ENCODE data around the gene INPP5J. TPM values are rescaled to one million over a fixed set of nuclear protein-coding genes. Genes with fewer than 3 reads are reported as not detected.

The INPP5J gene
- polyA plus RNA-seq, 1 donor from 2014 or later: 3.7 TPM

DNA sequence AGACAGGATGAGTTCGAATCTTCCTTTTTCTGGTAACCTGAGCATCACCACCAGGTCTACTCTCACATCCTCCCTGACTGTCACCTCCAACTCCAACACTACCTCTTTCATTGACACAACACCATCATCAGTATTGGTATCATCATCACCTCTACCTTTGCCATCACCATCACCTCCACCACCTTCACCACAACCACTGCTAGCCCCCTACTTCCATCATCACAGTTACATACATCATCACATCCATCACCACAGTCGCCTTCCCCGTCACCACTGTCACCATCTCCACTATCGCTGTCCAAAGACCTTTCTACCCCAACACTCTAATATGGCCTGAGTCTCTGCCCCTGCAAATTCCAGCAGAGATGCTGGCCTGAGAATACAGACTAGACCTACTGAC, 1.4 kb upstream of the INPP5J start:
- TF ChIP-seq EP300 (conservative IDR thresholded peaks at IDR 0.05; ENCODE audit: poor library complexity, severe bottlenecking): no peak

DNA sequence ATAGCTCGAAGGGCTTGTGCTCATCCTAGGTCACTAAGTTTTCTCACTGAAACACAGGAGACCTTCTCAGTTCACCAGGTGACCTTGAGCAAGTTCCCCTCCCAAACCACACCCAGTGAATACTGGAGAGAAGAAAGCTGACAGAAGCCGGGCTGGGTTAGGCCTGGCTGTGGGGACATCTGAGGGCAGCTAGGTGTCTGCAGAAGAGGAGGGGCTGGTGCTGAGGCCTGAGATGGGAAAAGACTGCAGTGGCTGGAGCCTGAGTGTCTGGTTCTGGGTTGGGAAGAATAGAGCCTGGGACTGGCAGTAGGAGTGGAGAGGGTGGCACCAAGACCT, 602 bp upstream of the INPP5J start:
- Histone ChIP-seq H3F3A (ENCODE audit: insufficient read depth, low read length, poor library complexity, severe bottlenecking) (no peaks in the 10 kb centered on the region), H3K27ac (ENCODE audit: low read length) (no peak overlapping the region), H3K4me3 (ENCODE audit: low read length) (no peak overlapping the region), H3K27me3 (ENCODE audit: insufficient read depth, low read depth, low read length) (no peaks in the 10 kb centered on the region), H3K9me2 (ENCODE audit: insufficient read depth, low read length) (no peaks in the 10 kb centered on the region), H3K4me2 (ENCODE audit: low read length) (no peak overlapping the region), H3K79me2 (replicated peaks; ENCODE audit: insufficient read depth, low read length) (no peaks in the 10 kb centered on the region), H3K9ac (ENCODE audit: low read length) (peak overlapping the region; percentile 84), H4K20me1 (ENCODE audit: insufficient read depth) (no peaks in the 10 kb centered on the region), H2AFZ (ENCODE audit: low read depth, low read length) (no peak overlapping the region), H3K36me3 (ENCODE audit: insufficient read depth, low read length) (no peaks in the 10 kb centered on the region), H3K9me3 (ENCODE audit: low read length) (no peaks in the 10 kb centered on the region)
- no peak for TF ChIP-seq MXI1 (conservative IDR thresholded peaks at IDR 0.05; ENCODE audit: poor library complexity, severe bottlenecking)
- TF ChIP-seq, protein P1, sequence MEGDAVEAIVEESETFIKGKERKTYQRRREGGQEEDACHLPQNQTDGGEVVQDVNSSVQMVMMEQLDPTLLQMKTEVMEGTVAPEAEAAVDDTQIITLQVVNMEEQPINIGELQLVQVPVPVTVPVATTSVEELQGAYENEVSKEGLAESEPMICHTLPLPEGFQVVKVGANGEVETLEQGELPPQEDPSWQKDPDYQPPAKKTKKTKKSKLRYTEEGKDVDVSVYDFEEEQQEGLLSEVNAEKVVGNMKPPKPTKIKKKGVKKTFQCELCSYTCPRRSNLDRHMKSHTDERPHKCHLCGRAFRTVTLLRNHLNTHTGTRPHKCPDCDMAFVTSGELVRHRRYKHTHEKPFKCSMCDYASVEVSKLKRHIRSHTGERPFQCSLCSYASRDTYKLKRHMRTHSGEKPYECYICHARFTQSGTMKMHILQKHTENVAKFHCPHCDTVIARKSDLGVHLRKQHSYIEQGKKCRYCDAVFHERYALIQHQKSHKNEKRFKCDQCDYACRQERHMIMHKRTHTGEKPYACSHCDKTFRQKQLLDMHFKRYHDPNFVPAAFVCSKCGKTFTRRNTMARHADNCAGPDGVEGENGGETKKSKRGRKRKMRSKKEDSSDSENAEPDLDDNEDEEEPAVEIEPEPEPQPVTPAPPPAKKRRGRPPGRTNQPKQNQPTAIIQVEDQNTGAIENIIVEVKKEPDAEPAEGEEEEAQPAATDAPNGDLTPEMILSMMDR (IDR thresholded peaks at IDR 0.05; ENCODE audit: poor library complexity, severe bottlenecking): no peak
- no peak for TF ChIP-seq TAF1 (IDR thresholded peaks at IDR 0.05; ENCODE audit: low read depth)
- TF ChIP-seq EP300 (conservative IDR thresholded peaks at IDR 0.05; ENCODE audit: poor library complexity, severe bottlenecking): no peak
- TF ChIP-seq RAD21 (conservative IDR thresholded peaks at IDR 0.05): no peak
- no peak for TF ChIP-seq POLR2AphosphoS5 (IDR thresholded peaks at IDR 0.05)
- TF ChIP-seq EZH2 (IDR thresholded peaks at IDR 0.05; ENCODE audit: borderline replicate concordance, insufficient read depth, low read length, poor library complexity, severe bottlenecking): no peak
- TF ChIP-seq, protein P2, sequence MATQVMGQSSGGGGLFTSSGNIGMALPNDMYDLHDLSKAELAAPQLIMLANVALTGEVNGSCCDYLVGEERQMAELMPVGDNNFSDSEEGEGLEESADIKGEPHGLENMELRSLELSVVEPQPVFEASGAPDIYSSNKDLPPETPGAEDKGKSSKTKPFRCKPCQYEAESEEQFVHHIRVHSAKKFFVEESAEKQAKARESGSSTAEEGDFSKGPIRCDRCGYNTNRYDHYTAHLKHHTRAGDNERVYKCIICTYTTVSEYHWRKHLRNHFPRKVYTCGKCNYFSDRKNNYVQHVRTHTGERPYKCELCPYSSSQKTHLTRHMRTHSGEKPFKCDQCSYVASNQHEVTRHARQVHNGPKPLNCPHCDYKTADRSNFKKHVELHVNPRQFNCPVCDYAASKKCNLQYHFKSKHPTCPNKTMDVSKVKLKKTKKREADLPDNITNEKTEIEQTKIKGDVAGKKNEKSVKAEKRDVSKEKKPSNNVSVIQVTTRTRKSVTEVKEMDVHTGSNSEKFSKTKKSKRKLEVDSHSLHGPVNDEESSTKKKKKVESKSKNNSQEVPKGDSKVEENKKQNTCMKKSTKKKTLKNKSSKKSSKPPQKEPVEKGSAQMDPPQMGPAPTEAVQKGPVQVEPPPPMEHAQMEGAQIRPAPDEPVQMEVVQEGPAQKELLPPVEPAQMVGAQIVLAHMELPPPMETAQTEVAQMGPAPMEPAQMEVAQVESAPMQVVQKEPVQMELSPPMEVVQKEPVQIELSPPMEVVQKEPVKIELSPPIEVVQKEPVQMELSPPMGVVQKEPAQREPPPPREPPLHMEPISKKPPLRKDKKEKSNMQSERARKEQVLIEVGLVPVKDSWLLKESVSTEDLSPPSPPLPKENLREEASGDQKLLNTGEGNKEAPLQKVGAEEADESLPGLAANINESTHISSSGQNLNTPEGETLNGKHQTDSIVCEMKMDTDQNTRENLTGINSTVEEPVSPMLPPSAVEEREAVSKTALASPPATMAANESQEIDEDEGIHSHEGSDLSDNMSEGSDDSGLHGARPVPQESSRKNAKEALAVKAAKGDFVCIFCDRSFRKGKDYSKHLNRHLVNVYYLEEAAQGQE (IDR thresholded peaks at IDR 0.05; ENCODE audit: borderline replicate concordance): no peak
- TF ChIP-seq SMC3 (conservative IDR thresholded peaks at IDR 0.05; ENCODE audit: poor library complexity): no peak

More for the DNA sequence above, 1.4 kb upstream of the INPP5J start:
- H3F3A ChIP-seq (ENCODE audit: insufficient read depth, low read length, poor library complexity, severe bottlenecking): no peaks in the 10 kb centered on the region
- no peak overlapping the region for H3K27ac ChIP-seq (ENCODE audit: low read length)
- H3K36me3 ChIP-seq (ENCODE audit: insufficient read depth, low read length): no peaks in the 10 kb centered on the region
- H3K79me2 ChIP-seq (replicated peaks; ENCODE audit: insufficient read depth, low read length): no peaks in the 10 kb centered on the region
- H4K20me1 ChIP-seq (ENCODE audit: insufficient read depth): no peaks in the 10 kb centered on the region
- H3K4me3 ChIP-seq (ENCODE audit: low read length): no peak overlapping the region
- H2AFZ ChIP-seq (ENCODE audit: low read depth, low read length): no peak overlapping the region
- H3K9ac ChIP-seq (ENCODE audit: low read length): no peak overlapping the region
- no peaks in the 10 kb centered on the region for H3K27me3 ChIP-seq (ENCODE audit: insufficient read depth, low read depth, low read length)
- H3K9me2 ChIP-seq (ENCODE audit: insufficient read depth, low read length): no peaks in the 10 kb centered on the region
- no peak overlapping the region for H3K4me2 ChIP-seq (ENCODE audit: low read length)
- no peaks in the 10 kb centered on the region for H3K9me3 ChIP-seq (ENCODE audit: low read length)

DNA sequence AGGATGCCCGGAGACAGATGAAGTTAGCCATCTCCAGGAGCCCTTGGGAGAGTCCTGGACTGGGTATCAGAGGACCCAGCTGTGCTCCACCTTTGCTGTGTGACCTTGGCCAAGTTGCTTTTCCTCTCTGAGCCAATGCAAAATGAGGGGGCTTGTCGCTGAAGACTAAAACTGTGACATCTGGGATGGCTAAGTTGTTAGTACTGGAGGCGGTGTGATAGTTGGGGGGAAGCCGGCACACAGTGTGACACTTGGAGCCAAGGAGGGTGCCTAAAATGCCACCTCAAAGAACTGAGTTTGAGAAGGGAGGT, 481 bp downstream of the INPP5J start:
- H3K36me3 ChIP-seq (ENCODE audit: insufficient read depth, low read length): no peaks in the 10 kb centered on the region
- H3K27me3 ChIP-seq (ENCODE audit: insufficient read depth, low read depth, low read length): no peaks in the 10 kb centered on the region
- peak overlapping the region; percentile 84 for H3K9ac ChIP-seq (ENCODE audit: low read length)
- peak overlapping the region; percentile 46 for H3K27ac ChIP-seq (ENCODE audit: low read length)
- H3K9me2 ChIP-seq (ENCODE audit: insufficient read depth, low read length): no peaks in the 10 kb centered on the region
- H3K79me2 ChIP-seq (replicated peaks; ENCODE audit: insufficient read depth, low read length): no peaks in the 10 kb centered on the region
- H3F3A ChIP-seq (ENCODE audit: insufficient read depth, low read length, poor library complexity, severe bottlenecking): no peaks in the 10 kb centered on the region
- H3K4me2 ChIP-seq (ENCODE audit: low read length): peak overlapping the region; percentile 27
- peak overlapping the region; percentile 74 for H3K4me3 ChIP-seq (ENCODE audit: low read length)
- H4K20me1 ChIP-seq (ENCODE audit: insufficient read depth): no peaks in the 10 kb centered on the region
- TF ChIP-seq, protein P1 (IDR thresholded peaks at IDR 0.05; ENCODE audit: poor library complexity, severe bottlenecking): no peak
- no peak for TF ChIP-seq MXI1 (conservative IDR thresholded peaks at IDR 0.05; ENCODE audit: poor library complexity, severe bottlenecking)
- TF ChIP-seq, protein P2 (IDR thresholded peaks at IDR 0.05; ENCODE audit: borderline replicate concordance): no peak
- TF ChIP-seq EP300 (conservative IDR thresholded peaks at IDR 0.05; ENCODE audit: poor library complexity, severe bottlenecking): no peak
- no peak for TF ChIP-seq SMC3 (conservative IDR thresholded peaks at IDR 0.05; ENCODE audit: poor library complexity)
- TF ChIP-seq TAF1 (IDR thresholded peaks at IDR 0.05; ENCODE audit: low read depth): no peak
- no peak for TF ChIP-seq EZH2 (IDR thresholded peaks at IDR 0.05; ENCODE audit: borderline replicate concordance, insufficient read depth, low read length, poor library complexity, severe bottlenecking)
- no peak for TF ChIP-seq RAD21 (conservative IDR thresholded peaks at IDR 0.05)
- TF ChIP-seq POLR2AphosphoS5 (IDR thresholded peaks at IDR 0.05): no peak
- peak overlapping the region; percentile 86 for H2AFZ ChIP-seq (ENCODE audit: low read depth, low read length)
- no peaks in the 10 kb centered on the region for H3K9me3 ChIP-seq (ENCODE audit: low read length)
